ENCODE data around the gene LRG1. TPM values are rescaled to one million over a fixed set of nuclear protein-coding genes. Genes with fewer than 3 reads are reported as not detected.

LRG1 gene
- polyA plus RNA-seq, 1 of the 3 experiments (the other 2 are of a cell fraction): 0.12 TPM

DNA sequence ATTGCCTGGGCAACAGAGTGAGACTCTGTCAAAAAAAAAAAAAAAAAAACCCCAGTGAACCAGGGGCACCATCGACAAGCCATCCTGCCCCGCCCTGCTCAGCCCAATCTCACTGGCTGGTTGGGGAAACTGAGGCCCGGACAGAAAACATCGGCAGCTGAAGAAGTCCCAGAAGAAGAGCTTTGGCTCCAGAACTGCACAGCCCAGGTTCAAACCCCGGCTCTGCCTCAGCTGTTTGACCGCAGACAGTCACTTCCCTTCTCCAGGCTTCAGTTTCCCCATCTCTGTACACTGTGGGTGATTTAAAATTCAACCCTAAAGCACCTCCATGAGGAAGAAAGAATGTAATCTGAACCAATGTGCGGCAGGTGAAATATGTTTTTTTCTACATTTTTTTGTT lies 29.1 kb upstream of the LRG1 start:
- Histone ChIP-seq H3K4me1 (ENCODE audit: control insufficient read depth in 1 of 2, insufficient read depth in 2 of 2, low read depth in 1 of 2, low read length in 1 of 2) (no peaks in the 10 kb centered on the region; a peak in 1 of 4 replicates), H3K36me3 (replicated peaks in 1 of 2; ENCODE audit: control insufficient read depth in 1 of 2, insufficient read depth in 2 of 2, low read length in 1 of 2) (no peaks in the 10 kb centered on the region), H3K27me3 (ENCODE audit: insufficient read depth) (no peaks in the 10 kb centered on the region), H2AFZ (ENCODE audit: low read depth) (no peak overlapping the region), H3K4me2 (no peak overlapping the region), H3K27ac (ENCODE audit: low read depth in 2 of 2, low read length in 1 of 2) (no peak overlapping the region), H3K79me2 (ENCODE audit: insufficient read depth) (no peaks in the 10 kb centered on the region), H4K20me1 (ENCODE audit: insufficient read depth) (no peaks in the 10 kb centered on the region), H3K9me3 (no peaks in the 10 kb centered on the region), H3F3A (replicated peaks; ENCODE audit: insufficient read depth) (peaks cover 5% of the 10 kb centered on the region), H3K9me2 (no peaks in the 10 kb centered on the region), H3K4me3 (ENCODE audit: low read depth in 2 of 2, low read length in 1 of 2) (no peak overlapping the region), H3K9ac (no peak overlapping the region)
- 65% methylated on average over 7 of the region's 7 CpGs for WGBS (ENCODE audit: low lambda C conversion rate)
- DNase-seq: no peak
- ChIA-PET CTCF (interaction anchor here (0.7 to 13.0 kb wide), 15 partner anchors 9 to 222 kb away, joined by 3 to 200 read pairs (median 7); partner anchors contain the start of gene SEMA6B), POLR2A (no interaction called here)
- TF ChIP-seq SIN3A (IDR thresholded peaks at IDR 0.05; ENCODE audit: borderline replicate concordance, low read depth, low read length) (no peak), JUND (IDR thresholded peaks at IDR 0.05) (no peak), YY1 (IDR thresholded peaks at IDR 0.05; ENCODE audit: low read depth) (no peak), RFX5 (IDR thresholded peaks at IDR 0.05; ENCODE audit: low read length) (no peak), RCOR1 (IDR thresholded peaks at IDR 0.05; ENCODE audit: low read length) (no peak), EZH2phosphoT487 (IDR thresholded peaks at IDR 0.05; ENCODE audit: borderline replicate concordance, low read depth) (no peak), FOXJ3 (CRISPR knock-in tag; IDR thresholded peaks at IDR 0.05) (no peak), POLR2AphosphoS5 (IDR thresholded peaks at IDR 0.05; ENCODE audit: low read depth, low read length) (no peak), RXRA (IDR thresholded peaks at IDR 0.05; ENCODE audit: borderline replicate concordance, low read depth) (no peak), EP300 (IDR thresholded peaks at IDR 0.05; ENCODE audit: borderline replicate concordance in 1 of 2, low read depth in 1 of 2, low read length in 1 of 2) (no peak)
- TF ChIP-seq, protein P1, sequence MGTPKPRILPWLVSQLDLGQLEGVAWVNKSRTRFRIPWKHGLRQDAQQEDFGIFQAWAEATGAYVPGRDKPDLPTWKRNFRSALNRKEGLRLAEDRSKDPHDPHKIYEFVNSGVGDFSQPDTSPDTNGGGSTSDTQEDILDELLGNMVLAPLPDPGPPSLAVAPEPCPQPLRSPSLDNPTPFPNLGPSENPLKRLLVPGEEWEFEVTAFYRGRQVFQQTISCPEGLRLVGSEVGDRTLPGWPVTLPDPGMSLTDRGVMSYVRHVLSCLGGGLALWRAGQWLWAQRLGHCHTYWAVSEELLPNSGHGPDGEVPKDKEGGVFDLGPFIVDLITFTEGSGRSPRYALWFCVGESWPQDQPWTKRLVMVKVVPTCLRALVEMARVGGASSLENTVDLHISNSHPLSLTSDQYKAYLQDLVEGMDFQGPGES (IDR thresholded peaks at IDR 0.05; ENCODE audit: low read depth, low read length): no peak

DNA sequence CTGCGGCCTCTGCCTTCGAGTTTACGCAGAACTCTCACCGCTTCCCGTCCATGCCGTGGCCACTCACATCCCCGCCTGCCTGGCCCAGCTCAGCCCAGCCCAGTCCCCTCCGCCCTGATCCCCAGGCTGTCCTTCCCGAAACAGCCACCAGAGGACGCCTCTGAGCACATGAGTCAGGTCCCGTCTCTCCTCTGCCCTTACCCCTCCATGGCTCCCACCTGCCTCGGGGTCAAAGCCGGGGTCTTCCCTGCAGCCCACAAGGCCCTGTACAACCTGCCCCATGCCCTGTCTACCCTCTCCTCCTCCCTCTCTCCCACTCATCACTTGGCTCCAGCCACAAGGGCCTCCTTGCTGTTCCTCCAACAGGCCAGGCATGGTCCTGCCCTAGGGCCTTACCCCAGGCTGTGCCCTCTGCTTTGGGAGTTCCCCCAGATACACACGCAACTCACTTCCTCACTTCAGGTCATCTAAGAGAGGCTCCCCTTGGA lies 27.8 kb upstream of the LRG1 start:
- H3K9me2 ChIP-seq: no peaks in the 10 kb centered on the region
- H3K4me3 ChIP-seq (ENCODE audit: low read depth in 2 of 2, low read length in 1 of 2): peak overlapping the region in 1 of 2 experiments; percentile 27; a peak in 1 of 4 replicates
- TF ChIP-seq RAD21 (IDR thresholded peaks at IDR 0.05; ENCODE audit: low read length): peak; percentile 51
- TF ChIP-seq, protein P2, sequence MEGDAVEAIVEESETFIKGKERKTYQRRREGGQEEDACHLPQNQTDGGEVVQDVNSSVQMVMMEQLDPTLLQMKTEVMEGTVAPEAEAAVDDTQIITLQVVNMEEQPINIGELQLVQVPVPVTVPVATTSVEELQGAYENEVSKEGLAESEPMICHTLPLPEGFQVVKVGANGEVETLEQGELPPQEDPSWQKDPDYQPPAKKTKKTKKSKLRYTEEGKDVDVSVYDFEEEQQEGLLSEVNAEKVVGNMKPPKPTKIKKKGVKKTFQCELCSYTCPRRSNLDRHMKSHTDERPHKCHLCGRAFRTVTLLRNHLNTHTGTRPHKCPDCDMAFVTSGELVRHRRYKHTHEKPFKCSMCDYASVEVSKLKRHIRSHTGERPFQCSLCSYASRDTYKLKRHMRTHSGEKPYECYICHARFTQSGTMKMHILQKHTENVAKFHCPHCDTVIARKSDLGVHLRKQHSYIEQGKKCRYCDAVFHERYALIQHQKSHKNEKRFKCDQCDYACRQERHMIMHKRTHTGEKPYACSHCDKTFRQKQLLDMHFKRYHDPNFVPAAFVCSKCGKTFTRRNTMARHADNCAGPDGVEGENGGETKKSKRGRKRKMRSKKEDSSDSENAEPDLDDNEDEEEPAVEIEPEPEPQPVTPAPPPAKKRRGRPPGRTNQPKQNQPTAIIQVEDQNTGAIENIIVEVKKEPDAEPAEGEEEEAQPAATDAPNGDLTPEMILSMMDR (IDR thresholded peaks at IDR 0.05): peak; percentile 88
- TF ChIP-seq FOXM1 (IDR thresholded peaks at IDR 0.05; ENCODE audit: low read depth): no peak
- peak; percentile 82 for TF ChIP-seq SMC3 (IDR thresholded peaks at IDR 0.05; ENCODE audit: low read depth, low read length)
- H3F3A ChIP-seq (replicated peaks; ENCODE audit: insufficient read depth): peaks cover 5% of the 10 kb centered on the region
- DNase-seq: peak; percentile 88
- no peak overlapping the region for H3K9ac ChIP-seq
- no peaks in the 10 kb centered on the region; a peak in 1 of 4 replicates for H3K4me1 ChIP-seq (ENCODE audit: control insufficient read depth in 1 of 2, insufficient read depth in 2 of 2, low read depth in 1 of 2, low read length in 1 of 2)
- no peaks in the 10 kb centered on the region for H3K9me3 ChIP-seq
- no peak overlapping the region; the same call in 1 of the 2 replicates for H2AFZ ChIP-seq (ENCODE audit: low read depth)
- CTCF ChIA-PET: interaction anchor here (0.6 to 13.0 kb wide), 28 partner anchors 9 to 368 kb away, joined by 3 to 200 read pairs (median 6); no protein-coding TSS in a partner anchor
- H4K20me1 ChIP-seq (ENCODE audit: insufficient read depth): no peaks in the 10 kb centered on the region
- no peaks in the 10 kb centered on the region for H3K36me3 ChIP-seq (replicated peaks in 1 of 2; ENCODE audit: control insufficient read depth in 1 of 2, insufficient read depth in 2 of 2, low read length in 1 of 2)
- 23% methylated on average over 11 of the region's 14 CpGs for WGBS (ENCODE audit: low lambda C conversion rate)
- H3K4me2 ChIP-seq: no peak overlapping the region
- H3K79me2 ChIP-seq (ENCODE audit: insufficient read depth): no peaks in the 10 kb centered on the region
- H3K27ac ChIP-seq (ENCODE audit: low read depth in 2 of 2, low read length in 1 of 2): no peak overlapping the region
- H3K27me3 ChIP-seq (ENCODE audit: insufficient read depth): no peaks in the 10 kb centered on the region
- POLR2A ChIA-PET: no interaction called here

All from SK-N-SH (cell line).